A673 (cell line): ENCODE measurements around the gene CROCC2.

Experiments used
- EZH2 ChIP-seq: fragments of 200-600 bp; sonication (generic); IDR thresholded peaks from 2 replicates; pipeline ENCODE4 v1.6.1; 2017; ENCODE audit warnings: borderline replicate concordance, low read depth, mild to moderate bottlenecking, mixed read lengths, antibody characterized with exemption, low read length; ENCODE audit not compliant: poor library complexity, severe bottlenecking
- TF ChIP-seq, protein P1 (sequence below): fragments of 300-800, 200-600 bp; sonication (generic); conservative IDR thresholded peaks from 2 replicates; pipeline ENCODE4 v1.5.1; 2017; ENCODE audit warnings: low read depth, mild to moderate bottlenecking, antibody characterized with exemption, low read length, moderate library complexity, mixed read lengths

DNA sequence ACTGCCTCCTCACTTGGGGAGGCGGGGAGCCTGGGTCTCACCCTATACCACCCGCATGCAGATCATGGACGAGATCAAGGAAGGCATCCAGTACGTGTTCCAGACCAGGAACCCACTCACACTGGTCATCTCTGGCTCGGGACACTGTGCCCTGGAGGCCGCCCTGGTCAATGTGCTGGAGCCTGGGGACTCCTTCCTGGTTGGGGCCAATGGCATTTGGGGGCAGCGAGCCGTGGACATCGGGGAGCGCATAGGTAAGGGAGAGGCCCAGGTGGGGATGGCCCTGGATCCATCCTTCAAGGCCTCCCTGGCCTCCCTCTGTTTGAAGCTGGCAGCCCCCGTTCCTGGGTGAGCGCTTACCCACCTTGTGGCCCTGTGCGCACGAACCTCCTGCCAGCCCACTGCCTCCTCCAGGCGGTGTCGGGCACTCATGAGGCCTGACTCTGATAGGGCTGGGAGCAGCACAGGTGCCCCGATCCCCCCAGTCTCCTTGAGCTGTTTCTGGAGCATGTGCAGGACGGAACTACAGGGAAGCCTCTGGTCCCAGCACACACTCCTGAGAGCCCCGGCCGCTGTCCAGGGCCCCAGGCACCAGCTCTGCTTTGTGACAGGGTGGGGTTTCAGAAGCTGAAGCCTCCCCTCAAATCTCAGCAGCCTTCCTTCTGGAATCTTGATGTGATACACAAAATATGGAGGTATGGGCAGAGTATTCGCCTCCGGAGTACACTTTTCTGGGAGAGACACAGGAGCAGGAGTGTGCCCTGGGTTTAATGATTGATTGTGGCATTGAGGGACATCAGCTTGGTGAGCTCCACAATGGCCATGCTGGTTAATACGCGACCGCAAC lies 36.8 kb upstream of the CROCC2 start:
- TF ChIP-seq, protein P1, sequence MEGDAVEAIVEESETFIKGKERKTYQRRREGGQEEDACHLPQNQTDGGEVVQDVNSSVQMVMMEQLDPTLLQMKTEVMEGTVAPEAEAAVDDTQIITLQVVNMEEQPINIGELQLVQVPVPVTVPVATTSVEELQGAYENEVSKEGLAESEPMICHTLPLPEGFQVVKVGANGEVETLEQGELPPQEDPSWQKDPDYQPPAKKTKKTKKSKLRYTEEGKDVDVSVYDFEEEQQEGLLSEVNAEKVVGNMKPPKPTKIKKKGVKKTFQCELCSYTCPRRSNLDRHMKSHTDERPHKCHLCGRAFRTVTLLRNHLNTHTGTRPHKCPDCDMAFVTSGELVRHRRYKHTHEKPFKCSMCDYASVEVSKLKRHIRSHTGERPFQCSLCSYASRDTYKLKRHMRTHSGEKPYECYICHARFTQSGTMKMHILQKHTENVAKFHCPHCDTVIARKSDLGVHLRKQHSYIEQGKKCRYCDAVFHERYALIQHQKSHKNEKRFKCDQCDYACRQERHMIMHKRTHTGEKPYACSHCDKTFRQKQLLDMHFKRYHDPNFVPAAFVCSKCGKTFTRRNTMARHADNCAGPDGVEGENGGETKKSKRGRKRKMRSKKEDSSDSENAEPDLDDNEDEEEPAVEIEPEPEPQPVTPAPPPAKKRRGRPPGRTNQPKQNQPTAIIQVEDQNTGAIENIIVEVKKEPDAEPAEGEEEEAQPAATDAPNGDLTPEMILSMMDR = no peak
- TF ChIP-seq EZH2 = no peak
